Neural progenitor cell (in vitro differentiated cells): ENCODE data around the gene PGC. TPM values are rescaled to one million over a fixed set of nuclear protein-coding genes. Genes with fewer than 3 reads are reported as not detected.

Source experiments
- DNase-seq: peaks from one replicate; pipeline ENCODE4 v3.0.0-alpha.2; 2016; ENCODE audit warnings: low spot score
- H2AFZ ChIP-seq: fragments of 200-600 bp; sonication (generic); replicated peaks from 2 replicates; pipeline ENCODE4 v1.6.1; 2016; ENCODE audit warnings: antibody characterized with exemption
- H3F3A ChIP-seq: fragments of 200-600 bp; sonication (generic); 2 replicates; pipeline ENCODE4 v1.6.1; 2016; ENCODE audit warnings: antibody characterized with exemption, low read depth
- H3K27ac ChIP-seq: fragments of 200-600 bp; sonication (generic); 2 replicates; pipeline ENCODE4 v1.5.1; 2016; ENCODE audit warnings: mild to moderate bottlenecking
- H3K27me3 ChIP-seq: fragments of 200-600 bp; sonication (generic); 2 replicates; pipeline ENCODE4 v1.6.1; 2016; ENCODE audit warnings: mild to moderate bottlenecking, moderate library complexity
- H3K36me3 ChIP-seq: fragments of 200-600 bp; sonication (generic); 2 replicates; pipeline ENCODE4 v1.5.1; 2016
- H3K4me1 ChIP-seq: fragments of 200-600 bp; sonication (generic); 2 replicates; pipeline ENCODE4 v1.6.1; 2016; ENCODE audit warnings: mixed run types
- H3K4me2 ChIP-seq: fragments of 200-600 bp; sonication (generic); 2 replicates; pipeline ENCODE4 v1.6.1; 2016
- H3K4me3 ChIP-seq: fragments of 200-600 bp; sonication (generic); 2 replicates; pipeline ENCODE4 v1.5.1; 2016
- H3K79me2 ChIP-seq: fragments of 200-600 bp; sonication (generic); 2 replicates; pipeline ENCODE4 v1.6.1; 2016; ENCODE audit warnings: low read depth
- H3K9ac ChIP-seq: fragments of 200-600 bp; sonication (generic); 2 replicates; pipeline ENCODE4 v1.6.1; 2016
- H3K9me3 ChIP-seq: fragments of 200-600 bp; sonication (generic); 2 replicates; pipeline ENCODE4 v1.5.1; 2016; ENCODE audit warnings: low read depth
- H4K20me1 ChIP-seq: fragments of 200-600 bp; sonication (generic); 2 replicates; pipeline ENCODE4 v1.6.1; 2016; ENCODE audit warnings: low read depth
- H3K27ac Mint-ChIP-seq: 3 replicates; pipeline ENCODE4 v1.8.0; 2021; ENCODE audit warnings: mixed read lengths
- H3K27me3 Mint-ChIP-seq: 2 replicates; pipeline ENCODE4 v1.8.0; 2022; ENCODE audit warnings: low read depth, mild to moderate bottlenecking, inconsistent platforms, moderate library complexity, mixed read lengths; ENCODE audit not compliant: insufficient read depth
- H3K36me3 Mint-ChIP-seq: 3 replicates; pipeline ENCODE4 v1.8.0; 2021; ENCODE audit warnings: mixed read lengths
- H3K4me1 Mint-ChIP-seq: 3 replicates; pipeline ENCODE4 v1.8.0; 2021; ENCODE audit warnings: mixed read lengths
- H3K4me3 Mint-ChIP-seq: 3 replicates; pipeline ENCODE4 v1.8.0; 2021; ENCODE audit warnings: mild to moderate bottlenecking, moderate library complexity, mixed read lengths
- H3K9me3 Mint-ChIP-seq: 3 replicates; pipeline ENCODE4 v1.8.0; 2020; ENCODE audit warnings: mixed read lengths
- EZH2 ChIP-seq: fragments of 200-600 bp; sonication (generic); IDR thresholded peaks from 2 replicates; pipeline ENCODE4 v1.6.1; 2017; ENCODE audit warnings: antibody characterized with exemption, mild to moderate bottlenecking, moderate library complexity
- EZH2phosphoT487 ChIP-seq: fragments of 200-600 bp; sonication (generic); IDR thresholded peaks from 2 replicates; pipeline ENCODE4 v1.6.1; 2017; ENCODE audit warnings: antibody characterized with exemption
- total RNA-seq: library from RNA; depleted of rRNA; stranded (reverse); fragments of >200 nt; gene quantifications from 2 replicates; pipeline ENCODE4 v1.2.3, GENCODE V29; 2015; ENCODE audit warnings: low replicate concordance
- TF ChIP-seq, protein P1 (sequence below): fragments of 200-600 bp; sonication (generic); IDR thresholded peaks from 2 replicates; pipeline ENCODE4 v1.5.1; 2017; ENCODE audit warnings: antibody characterized with exemption, mild to moderate bottlenecking

Gene PGC
- total RNA-seq, 1 donor from 2014 or later, result not detected

- H3K36me3 Mint-ChIP-seq, result no peaks in the 10 kb centered on the region
- H3K27ac Mint-ChIP-seq, result no peak overlapping the region
Observed at GRCh38 chr6:41740366-41741162, 6.6 kb downstream of the PGC start.

DNA sequence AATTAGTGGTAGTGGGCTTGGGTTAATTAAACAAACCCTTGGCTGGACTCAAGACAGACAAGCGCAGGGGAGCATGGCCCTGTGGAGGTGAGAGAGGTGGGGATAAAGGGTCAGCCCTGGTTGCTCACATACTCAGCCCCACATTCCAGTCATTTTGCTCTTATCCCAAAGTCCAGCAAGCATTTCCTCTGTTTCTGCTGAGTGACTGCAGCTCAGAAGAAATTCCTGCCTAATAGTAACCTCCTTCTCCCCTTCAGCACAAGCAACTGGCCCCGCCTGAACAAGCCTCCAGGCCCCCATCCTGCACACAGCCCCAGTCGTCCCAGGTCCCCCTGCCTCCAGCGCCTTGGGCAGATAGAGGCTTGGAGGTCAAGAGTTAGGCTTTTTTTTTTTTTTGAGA lies 8.2 kb downstream of the PGC start:
- Histone ChIP-seq H3K4me3 (no peak overlapping the region), H4K20me1 (no peaks in the 10 kb centered on the region), H3K9me3 (no peaks in the 10 kb centered on the region), H3K79me2 (no peaks in the 10 kb centered on the region), H3K9ac (no peak overlapping the region), H3F3A (peaks cover 20% of the 10 kb centered on the region), H2AFZ (no peak overlapping the region), H3K27me3 (peaks cover 13% of the 10 kb centered on the region), H3K27ac (no peak overlapping the region), H3K4me2 (no peak overlapping the region), H3K4me1 (peaks cover 13% of the 10 kb centered on the region), H3K36me3 (no peaks in the 10 kb centered on the region)
- H3K9me3 Mint-ChIP-seq, result no peaks in the 10 kb centered on the region
- no peak overlapping the region for H3K27ac Mint-ChIP-seq
- H3K4me3 Mint-ChIP-seq, result no peak overlapping the region
- peaks cover 15% of the 10 kb centered on the region for H3K4me1 Mint-ChIP-seq
- no peak for TF ChIP-seq EZH2phosphoT487
- no peak for TF ChIP-seq EZH2
- TF ChIP-seq, protein P1, sequence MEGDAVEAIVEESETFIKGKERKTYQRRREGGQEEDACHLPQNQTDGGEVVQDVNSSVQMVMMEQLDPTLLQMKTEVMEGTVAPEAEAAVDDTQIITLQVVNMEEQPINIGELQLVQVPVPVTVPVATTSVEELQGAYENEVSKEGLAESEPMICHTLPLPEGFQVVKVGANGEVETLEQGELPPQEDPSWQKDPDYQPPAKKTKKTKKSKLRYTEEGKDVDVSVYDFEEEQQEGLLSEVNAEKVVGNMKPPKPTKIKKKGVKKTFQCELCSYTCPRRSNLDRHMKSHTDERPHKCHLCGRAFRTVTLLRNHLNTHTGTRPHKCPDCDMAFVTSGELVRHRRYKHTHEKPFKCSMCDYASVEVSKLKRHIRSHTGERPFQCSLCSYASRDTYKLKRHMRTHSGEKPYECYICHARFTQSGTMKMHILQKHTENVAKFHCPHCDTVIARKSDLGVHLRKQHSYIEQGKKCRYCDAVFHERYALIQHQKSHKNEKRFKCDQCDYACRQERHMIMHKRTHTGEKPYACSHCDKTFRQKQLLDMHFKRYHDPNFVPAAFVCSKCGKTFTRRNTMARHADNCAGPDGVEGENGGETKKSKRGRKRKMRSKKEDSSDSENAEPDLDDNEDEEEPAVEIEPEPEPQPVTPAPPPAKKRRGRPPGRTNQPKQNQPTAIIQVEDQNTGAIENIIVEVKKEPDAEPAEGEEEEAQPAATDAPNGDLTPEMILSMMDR, result no peak
- no peaks in the 10 kb centered on the region for H3K36me3 Mint-ChIP-seq
- peaks cover 4% of the 10 kb centered on the region for H3K27me3 Mint-ChIP-seq
- DNase-seq, result no peak

More at GRCh38 chr6:41740366-41741162, 6.6 kb downstream of the PGC start:
- Histone ChIP-seq H3K4me1 (peaks cover 13% of the 10 kb centered on the region), H3K4me3 (no peak overlapping the region), H3F3A (peaks cover 12% of the 10 kb centered on the region), H3K4me2 (no peak overlapping the region), H3K27ac (no peak overlapping the region), H3K9ac (no peak overlapping the region), H4K20me1 (no peaks in the 10 kb centered on the region), H2AFZ (no peak overlapping the region), H3K9me3 (no peaks in the 10 kb centered on the region), H3K36me3 (no peaks in the 10 kb centered on the region), H3K27me3 (no peaks in the 10 kb centered on the region), H3K79me2 (no peaks in the 10 kb centered on the region)
- Mint-ChIP-seq H3K27me3 (peaks cover 6% of the 10 kb centered on the region), H3K4me1 (peaks cover 14% of the 10 kb centered on the region), H3K9me3 (no peaks in the 10 kb centered on the region), H3K4me3 (no peak overlapping the region)
- TF ChIP-seq EZH2phosphoT487 (no peak), EZH2 (no peak)
- TF ChIP-seq, protein P1, result no peak
- no peak for DNase-seq

DNA sequence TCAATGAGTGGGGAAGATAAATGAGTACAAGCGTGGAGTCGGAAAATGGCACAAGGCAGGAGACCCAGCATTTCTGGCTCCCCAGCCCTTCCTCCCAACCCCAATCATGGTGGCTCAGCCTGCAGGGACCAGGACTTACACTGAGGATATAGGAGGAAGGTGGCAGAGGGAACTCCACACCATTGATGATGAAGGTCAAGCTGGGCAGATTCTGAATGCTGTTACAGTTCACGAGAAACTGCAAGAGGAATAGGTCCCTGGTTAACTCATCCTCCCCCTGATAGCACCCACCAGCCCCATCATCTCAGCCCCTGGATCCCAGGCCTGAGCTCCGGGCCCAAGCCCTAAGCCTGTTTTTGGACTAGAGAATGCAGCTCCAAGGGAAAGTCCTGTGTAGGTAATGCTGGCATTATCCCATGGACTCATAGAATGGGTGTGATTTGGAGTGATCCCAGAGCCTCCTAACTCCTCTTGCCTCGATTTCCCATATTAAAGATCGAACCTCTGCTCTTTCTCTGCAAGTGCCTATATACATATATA lies 9.5 kb downstream of the PGC start:
- no peak overlapping the region for H3K27ac ChIP-seq
- peaks cover 6% of the 10 kb centered on the region for H4K20me1 ChIP-seq
- no peak overlapping the region for H3K4me2 ChIP-seq
- TF ChIP-seq EZH2phosphoT487 (no peak), EZH2 (no peak)
- TF ChIP-seq, protein P1, result no peak
- peaks cover 34% of the 10 kb centered on the region for H3F3A ChIP-seq
- H3K79me2 ChIP-seq, result no peaks in the 10 kb centered on the region
- peaks cover 23% of the 10 kb centered on the region for H3K4me1 Mint-ChIP-seq
- no peak overlapping the region for H3K27ac Mint-ChIP-seq
- no peak overlapping the region for H3K9ac ChIP-seq
- peaks cover 27% of the 10 kb centered on the region for H3K4me1 ChIP-seq
- no peaks in the 10 kb centered on the region for H3K36me3 Mint-ChIP-seq
- peaks cover 27% of the 10 kb centered on the region for H3K27me3 ChIP-seq
- no peaks in the 10 kb centered on the region for H3K9me3 ChIP-seq
- H3K36me3 ChIP-seq, result no peaks in the 10 kb centered on the region
- no peak for DNase-seq
- H2AFZ ChIP-seq, result no peak overlapping the region
- no peak overlapping the region for H3K4me3 ChIP-seq
- H3K9me3 Mint-ChIP-seq, result no peaks in the 10 kb centered on the region
- H3K4me3 Mint-ChIP-seq, result no peak overlapping the region
- H3K27me3 Mint-ChIP-seq, result peaks cover 8% of the 10 kb centered on the region
